Anterior cingulate cortex (tissue), 58 donors: ENCODE results near the gene VPS51.

ENCODE experiments used
- DNase-seq, 58 donors: peaks; one replicate each; lab custom pipeline; 2025; lab: John Stamatoyannopoulos, UW

The VPS51 gene

GRCh38 chr11:65095974-65096806, at the start of gene VPS51:
TSS of gene VPS51 (plus strand) at chr11:65096214. CDS start at chr11:65096251, 37 bp downstream.
- peak; percentile 38 to 90 (median 80) for DNase-seq

- DNase-seq = no peak
Measured at GRCh38 chr11:65047581-65048422, 48.2 kb upstream of the VPS51 start.

GRCh38 chr11:65051398-65051858, 44.6 kb upstream of the VPS51 start:
- DNase-seq = no peak

GRCh38 chr11:65053827-65054508, 42.0 kb upstream of the VPS51 start:
- no peak for DNase-seq

GRCh38 chr11:65055538-65055937, 40.5 kb upstream of the VPS51 start:
- DNase-seq = no peak

- no peak for DNase-seq
Measured at GRCh38 chr11:65056999-65057398, 39.0 kb upstream of the VPS51 start.

- DNase-seq = no peak
Measured at GRCh38 chr11:65057526-65057925, 38.5 kb upstream of the VPS51 start.

- no peak for DNase-seq
Measured at GRCh38 chr11:65058012-65058411, 38.0 kb upstream of the VPS51 start.

- no peak for DNase-seq
Measured at GRCh38 chr11:65058419-65059054, 37.5 kb upstream of the VPS51 start, which contains the start of gene NAALADL1. TSS of gene NAALADL1 (minus strand) at chr11:65058553. CDS start at chr11:65058521, 32 bp downstream.

- DNase-seq = no peak
Measured at GRCh38 chr11:65059523-65059922, 36.5 kb upstream of the VPS51 start.

- DNase-seq = no peak
Measured at GRCh38 chr11:65059959-65060824, 35.8 kb upstream of the VPS51 start.

- no peak for DNase-seq
Measured at GRCh38 chr11:65060913-65061408, 35.1 kb upstream of the VPS51 start.

GRCh38 chr11:65063532-65063931, 32.5 kb upstream of the VPS51 start:
- DNase-seq = no peak

GRCh38 chr11:65064847-65065240, 31.2 kb upstream of the VPS51 start:
- no peak for DNase-seq

GRCh38 chr11:65065851-65066250, 30.2 kb upstream of the VPS51 start:
- no peak for DNase-seq

- DNase-seq = no peak
Measured at GRCh38 chr11:65066315-65066714, 29.7 kb upstream of the VPS51 start.

GRCh38 chr11:65066805-65067291, 29.2 kb upstream of the VPS51 start:
- DNase-seq = no peak

GRCh38 chr11:65067446-65067845, 28.6 kb upstream of the VPS51 start:
- DNase-seq = no peak

- no peak for DNase-seq
Measured at GRCh38 chr11:65069217-65069616, 26.8 kb upstream of the VPS51 start.
